ENCODE results near the gene SLC35E3. TPM values are rescaled to one million over a fixed set of nuclear protein-coding genes. Genes with fewer than 3 reads are reported as not detected.

SLC35E3 gene
- total RNA-seq, 4 donors from 2014 or later = 1.6 to 8.1 (median 4.6) TPM

DNA sequence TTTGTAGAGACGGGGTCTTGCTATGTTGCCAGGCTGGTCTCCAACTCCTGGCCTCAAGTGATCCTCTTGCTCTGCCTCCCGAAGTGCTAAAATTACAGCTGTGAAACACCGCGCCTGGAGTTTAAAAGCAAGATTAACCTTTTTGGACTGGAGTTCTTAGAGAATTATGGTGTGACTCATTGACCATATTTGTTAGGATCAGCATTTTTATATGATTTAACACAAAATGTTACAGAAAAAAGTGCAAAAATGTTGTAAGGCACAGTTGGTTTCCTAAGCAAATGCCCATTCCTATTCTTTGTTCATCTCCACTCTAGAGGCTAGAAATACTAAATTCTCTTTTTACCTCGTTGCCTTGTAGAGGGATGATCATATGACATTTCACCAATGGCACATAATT is 27.6 kb downstream of the SLC35E3 start:
- 57 to 94% methylated on average over 1 to 5 of the region's 5 CpGs for WGBS, 2 donors (ENCODE audit: low coverage in 1 of 2)
- H3K4me3 ChIP-seq = no peak overlapping the region
- H3K4me1 ChIP-seq = no peaks in the 10 kb centered on the region
- H3K27ac ChIP-seq = no peak overlapping the region
- TF ChIP-seq, protein P1, sequence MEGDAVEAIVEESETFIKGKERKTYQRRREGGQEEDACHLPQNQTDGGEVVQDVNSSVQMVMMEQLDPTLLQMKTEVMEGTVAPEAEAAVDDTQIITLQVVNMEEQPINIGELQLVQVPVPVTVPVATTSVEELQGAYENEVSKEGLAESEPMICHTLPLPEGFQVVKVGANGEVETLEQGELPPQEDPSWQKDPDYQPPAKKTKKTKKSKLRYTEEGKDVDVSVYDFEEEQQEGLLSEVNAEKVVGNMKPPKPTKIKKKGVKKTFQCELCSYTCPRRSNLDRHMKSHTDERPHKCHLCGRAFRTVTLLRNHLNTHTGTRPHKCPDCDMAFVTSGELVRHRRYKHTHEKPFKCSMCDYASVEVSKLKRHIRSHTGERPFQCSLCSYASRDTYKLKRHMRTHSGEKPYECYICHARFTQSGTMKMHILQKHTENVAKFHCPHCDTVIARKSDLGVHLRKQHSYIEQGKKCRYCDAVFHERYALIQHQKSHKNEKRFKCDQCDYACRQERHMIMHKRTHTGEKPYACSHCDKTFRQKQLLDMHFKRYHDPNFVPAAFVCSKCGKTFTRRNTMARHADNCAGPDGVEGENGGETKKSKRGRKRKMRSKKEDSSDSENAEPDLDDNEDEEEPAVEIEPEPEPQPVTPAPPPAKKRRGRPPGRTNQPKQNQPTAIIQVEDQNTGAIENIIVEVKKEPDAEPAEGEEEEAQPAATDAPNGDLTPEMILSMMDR (IDR thresholded peaks at IDR 0.05) = no peak
- TF ChIP-seq POLR2AphosphoS5 (IDR thresholded peaks at IDR 0.05) (no peak), POLR2A (IDR thresholded peaks at IDR 0.05) (no peak), EP300 (IDR thresholded peaks at IDR 0.05; ENCODE audit: low read depth) (no peak)
- no peak for DNase-seq
- intact Hi-C loops (cut with DNase I; ENCODE audit: low total_unique reads) = no loop called here
- in situ Hi-C loops (cut with MboI; ENCODE audit: low pct_ligation_motif_present in 1 of 4, low pct_unique_long_range_greater_than_20kb in 1 of 4, low sequenced_read_pairs in 3 of 4) = no loop called here
- no peaks in the 10 kb centered on the region for H3K36me3 ChIP-seq
- H3K9me3 ChIP-seq = no peaks in the 10 kb centered on the region
- no peaks in the 10 kb centered on the region for H3K27me3 ChIP-seq

- 93 to 100% methylated on average over 4 to 7 of the region's 7 CpGs for WGBS, 2 donors (ENCODE audit: low coverage in 1 of 2)
- H3K4me1 ChIP-seq = no peaks in the 10 kb centered on the region
- H3K27ac ChIP-seq = no peak overlapping the region
- intact Hi-C loops (cut with DNase I; ENCODE audit: low total_unique reads) (no loop called here), in situ Hi-C loops (cut with MboI; ENCODE audit: low pct_ligation_motif_present in 1 of 4, low pct_unique_long_range_greater_than_20kb in 1 of 4, low sequenced_read_pairs in 3 of 4) (no loop called here)
- no peak for DNase-seq
- no peak overlapping the region for H3K4me3 ChIP-seq
- H3K27me3 ChIP-seq = no peaks in the 10 kb centered on the region
- no peaks in the 10 kb centered on the region for H3K9me3 ChIP-seq
- no peaks in the 10 kb centered on the region for H3K36me3 ChIP-seq
- TF ChIP-seq EP300 (IDR thresholded peaks at IDR 0.05; ENCODE audit: low read depth) (no peak), POLR2A (IDR thresholded peaks at IDR 0.05) (no peak), POLR2AphosphoS5 (IDR thresholded peaks at IDR 0.05) (no peak)
- TF ChIP-seq, protein P1 (IDR thresholded peaks at IDR 0.05) = no peak
Observed at GRCh38 chr12:68775121-68775630, 29.2 kb downstream of the SLC35E3 start.

DNA sequence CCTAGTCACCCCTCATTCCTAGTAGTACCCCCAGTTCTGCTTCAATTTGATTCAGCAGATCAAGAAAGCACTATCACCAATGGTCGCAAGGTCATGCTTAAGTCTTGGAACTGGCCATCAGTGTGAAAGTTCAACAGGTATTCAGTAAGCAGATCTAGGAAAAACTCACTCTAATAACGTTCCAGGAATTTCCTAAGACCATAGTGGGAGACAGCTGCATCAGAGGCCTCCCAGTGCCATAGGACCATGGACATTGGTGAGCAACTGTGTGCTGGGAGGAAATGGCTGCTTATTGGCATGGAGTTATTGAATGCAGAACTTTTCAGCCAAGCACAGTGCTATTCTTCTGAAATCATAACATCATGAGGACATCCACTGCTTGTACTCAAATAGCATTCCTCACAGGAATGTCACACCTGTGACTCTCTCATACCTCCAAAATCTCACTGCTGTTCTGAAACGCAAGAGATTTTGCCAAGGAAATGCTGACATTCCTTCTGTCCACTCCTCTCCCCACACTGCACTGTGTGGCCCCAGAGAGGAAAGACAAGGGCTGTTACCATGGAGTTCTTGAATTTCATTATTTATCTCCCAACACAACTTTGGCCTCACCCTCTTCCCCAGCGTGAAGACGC is 31.1 kb downstream of the SLC35E3 start:
- in situ Hi-C loops (cut with MboI; ENCODE audit: low pct_ligation_motif_present in 1 of 4, low pct_unique_long_range_greater_than_20kb in 1 of 4, low sequenced_read_pairs in 3 of 4) (no loop called here), intact Hi-C loops (cut with DNase I; ENCODE audit: low total_unique reads) (no loop called here)
- Histone ChIP-seq H3K27ac (no peak overlapping the region), H3K36me3 (no peaks in the 10 kb centered on the region), H3K27me3 (no peaks in the 10 kb centered on the region), H3K4me1 (no peaks in the 10 kb centered on the region), H3K4me3 (no peak overlapping the region), H3K9me3 (no peaks in the 10 kb centered on the region)
- TF ChIP-seq POLR2AphosphoS5 (IDR thresholded peaks at IDR 0.05) = no peak
- no peak for TF ChIP-seq POLR2A (IDR thresholded peaks at IDR 0.05)
- TF ChIP-seq, protein P1 (IDR thresholded peaks at IDR 0.05) = no peak
- no peak for TF ChIP-seq EP300 (IDR thresholded peaks at IDR 0.05; ENCODE audit: low read depth)
- WGBS, 2 donors (ENCODE audit: low coverage in 1 of 2) = 91% methylated on average over 5 of the region's 5 CpGs; no CpG with 5 or more reads in 1 of the 2 donors
- no peak for DNase-seq

- TF ChIP-seq POLR2A (IDR thresholded peaks at IDR 0.05) (no peak), EP300 (IDR thresholded peaks at IDR 0.05; ENCODE audit: low read depth) (no peak)
- Histone ChIP-seq H3K4me1 (no peaks in the 10 kb centered on the region), H3K9me3 (no peaks in the 10 kb centered on the region), H3K27ac (no peak overlapping the region), H3K27me3 (no peaks in the 10 kb centered on the region), H3K36me3 (no peaks in the 10 kb centered on the region), H3K4me3 (no peak overlapping the region)
- intact Hi-C loops (cut with DNase I; ENCODE audit: low total_unique reads) (no loop called here), in situ Hi-C loops (cut with MboI; ENCODE audit: low pct_ligation_motif_present in 1 of 4, low pct_unique_long_range_greater_than_20kb in 1 of 4, low sequenced_read_pairs in 3 of 4) (no loop called here)
- DNase-seq = no peak
Observed at GRCh38 chr12:68779280-68779679, 33.3 kb downstream of the SLC35E3 start.

- Histone ChIP-seq H3K36me3 (no peaks in the 10 kb centered on the region), H3K4me1 (no peaks in the 10 kb centered on the region), H3K27me3 (no peaks in the 10 kb centered on the region), H3K4me3 (no peak overlapping the region), H3K9me3 (no peaks in the 10 kb centered on the region), H3K27ac (no peak overlapping the region)
- 99% methylated on average over 6 of the region's 6 CpGs; no CpG with 5 or more reads in 1 of the 2 donors for WGBS, 2 donors (ENCODE audit: low coverage in 1 of 2)
- intact Hi-C loops (cut with DNase I; ENCODE audit: low total_unique reads) (no loop called here), in situ Hi-C loops (cut with MboI; ENCODE audit: low pct_ligation_motif_present in 1 of 4, low pct_unique_long_range_greater_than_20kb in 1 of 4, low sequenced_read_pairs in 3 of 4) (no loop called here)
- no peak for DNase-seq
- TF ChIP-seq POLR2AphosphoS5 (IDR thresholded peaks at IDR 0.05) = no peak
- TF ChIP-seq, protein P1 (IDR thresholded peaks at IDR 0.05) = no peak
Observed at GRCh38 chr12:68780731-68781130, 34.8 kb downstream of the SLC35E3 start.

All from transverse colon (tissue), 4 donors.